HUDEP-2 (cell line): ENCODE measurements around the gene ZNF598.
"Not testable (repeated sequence)": the region's sequence is repeated elsewhere in the genome, so short reads cannot be mapped to it uniquely, and the experiment has no call there.

Experiments used
- DNase-seq, 76 experiments: peaks; one replicate each; lab custom pipeline; 2025; ENCODE audit not compliant: unreplicated experiment in 76 of 76; lab: John Stamatoyannopoulos, UW

ZNF598 gene

DNA sequence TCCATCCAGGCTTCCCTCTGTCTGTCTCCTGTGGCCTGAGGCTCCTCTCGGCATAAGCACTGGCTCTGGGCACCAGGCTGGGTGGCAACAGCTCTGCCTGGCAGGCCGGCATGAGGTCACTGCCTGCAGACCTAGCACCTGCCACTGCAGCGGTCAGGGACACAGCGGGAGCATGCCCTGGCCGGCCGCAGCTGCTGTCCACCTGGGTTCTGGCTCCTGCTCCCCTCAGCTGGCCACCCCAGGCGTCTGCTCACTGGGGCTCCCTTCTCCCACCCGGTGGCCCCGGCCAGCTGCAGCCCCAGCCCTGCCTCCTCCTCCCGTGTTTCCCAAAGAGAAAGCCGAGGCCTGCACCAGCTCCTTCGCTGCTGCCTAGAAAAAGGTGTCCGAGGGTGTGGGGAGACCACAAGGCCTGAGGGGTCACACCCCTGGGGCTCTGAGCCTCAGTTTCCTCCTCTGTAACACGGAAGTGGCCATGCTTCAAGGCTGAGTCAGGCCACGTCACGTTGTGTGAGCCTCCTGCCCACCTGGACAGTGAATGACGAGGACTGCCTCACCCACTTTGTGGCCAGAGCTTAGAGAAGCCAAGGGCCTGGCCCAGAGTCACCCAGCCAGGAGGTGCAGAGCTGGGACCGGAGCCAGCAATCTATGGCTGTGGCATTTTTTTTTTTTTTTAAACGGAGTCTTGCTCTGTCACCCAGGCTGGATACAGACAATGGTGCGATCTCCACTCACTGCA lies 31.3 kb upstream of the ZNF598 start:
- peak in 51 of 76 experiments; percentile 7 to 65 (median 30) for DNase-seq

DNA sequence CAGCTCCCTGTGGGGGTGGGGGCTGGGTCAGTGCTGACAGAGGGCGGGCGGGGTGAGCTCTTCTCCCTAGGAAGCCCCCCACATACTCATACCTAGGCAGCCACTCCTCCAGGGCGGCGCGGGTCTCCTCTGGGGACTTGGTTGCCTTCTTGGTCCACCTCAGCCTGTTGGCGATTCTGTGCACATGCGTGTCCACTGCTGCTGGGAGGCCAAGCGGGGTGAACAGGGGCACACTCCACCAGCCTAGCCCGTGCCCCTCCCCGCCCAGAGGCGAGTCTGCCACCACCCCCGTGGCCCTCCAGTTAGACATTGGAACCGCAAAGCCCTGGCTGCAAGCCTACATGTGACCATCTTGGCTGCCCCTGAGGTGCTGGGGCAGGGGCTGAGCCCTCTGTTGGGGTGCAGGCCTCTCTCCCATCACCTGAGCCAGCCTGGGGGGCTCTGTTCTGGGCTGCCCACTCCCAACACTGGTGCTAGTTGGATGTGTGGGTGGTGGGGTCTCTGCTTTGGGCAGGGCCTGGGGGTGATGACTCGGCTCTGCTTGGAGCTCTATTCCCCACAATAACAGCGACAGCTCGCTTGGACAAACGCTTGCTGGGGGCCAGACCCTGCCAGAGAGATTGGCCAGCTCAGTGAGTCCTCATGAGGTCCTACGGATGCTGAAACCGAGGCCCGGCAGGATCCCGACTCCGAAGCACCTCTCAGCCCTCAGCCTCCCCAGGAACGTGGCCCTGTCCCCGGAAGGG lies 30.6 kb upstream of the ZNF598 start:
- DNase-seq: peak in 1 of 76 experiments; percentile 27

DNA sequence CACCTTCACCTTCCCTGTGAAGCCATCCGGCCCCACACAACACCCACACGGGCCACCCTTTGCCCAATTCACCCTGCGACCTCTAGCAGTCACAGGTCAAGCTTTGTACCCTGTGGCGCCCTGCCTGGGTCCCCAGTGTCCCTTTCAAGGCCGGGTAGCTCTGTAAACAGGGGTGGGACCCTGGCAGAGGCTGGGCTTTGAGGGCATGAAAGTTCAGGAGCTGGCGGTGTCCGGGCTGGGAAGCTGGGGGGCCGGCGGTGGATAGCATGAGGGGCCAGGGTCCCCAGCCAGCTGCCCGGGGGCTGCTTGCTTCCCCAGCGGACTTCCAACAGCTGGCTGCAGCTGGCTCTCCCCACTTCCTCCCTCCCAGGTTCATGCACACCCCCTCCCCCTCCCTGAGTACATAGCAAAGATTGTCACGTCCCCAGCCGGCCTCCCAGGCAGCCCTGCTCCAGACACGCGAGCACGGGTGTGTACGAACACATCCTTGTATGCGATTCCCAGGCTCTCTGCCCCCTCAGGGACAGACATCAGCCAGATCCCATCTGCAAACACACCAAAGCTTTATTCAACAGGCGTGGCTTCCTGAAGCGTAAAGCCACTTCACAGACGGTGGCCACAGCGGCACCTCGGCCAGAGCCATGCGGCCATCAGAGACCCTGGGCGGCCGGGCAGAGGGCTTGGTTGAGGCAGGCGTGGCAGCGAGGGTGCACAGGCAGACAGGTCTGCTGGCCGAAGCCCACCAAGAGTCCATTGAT lies 29.8 kb upstream of the ZNF598 start:
- no peak for DNase-seq

DNA sequence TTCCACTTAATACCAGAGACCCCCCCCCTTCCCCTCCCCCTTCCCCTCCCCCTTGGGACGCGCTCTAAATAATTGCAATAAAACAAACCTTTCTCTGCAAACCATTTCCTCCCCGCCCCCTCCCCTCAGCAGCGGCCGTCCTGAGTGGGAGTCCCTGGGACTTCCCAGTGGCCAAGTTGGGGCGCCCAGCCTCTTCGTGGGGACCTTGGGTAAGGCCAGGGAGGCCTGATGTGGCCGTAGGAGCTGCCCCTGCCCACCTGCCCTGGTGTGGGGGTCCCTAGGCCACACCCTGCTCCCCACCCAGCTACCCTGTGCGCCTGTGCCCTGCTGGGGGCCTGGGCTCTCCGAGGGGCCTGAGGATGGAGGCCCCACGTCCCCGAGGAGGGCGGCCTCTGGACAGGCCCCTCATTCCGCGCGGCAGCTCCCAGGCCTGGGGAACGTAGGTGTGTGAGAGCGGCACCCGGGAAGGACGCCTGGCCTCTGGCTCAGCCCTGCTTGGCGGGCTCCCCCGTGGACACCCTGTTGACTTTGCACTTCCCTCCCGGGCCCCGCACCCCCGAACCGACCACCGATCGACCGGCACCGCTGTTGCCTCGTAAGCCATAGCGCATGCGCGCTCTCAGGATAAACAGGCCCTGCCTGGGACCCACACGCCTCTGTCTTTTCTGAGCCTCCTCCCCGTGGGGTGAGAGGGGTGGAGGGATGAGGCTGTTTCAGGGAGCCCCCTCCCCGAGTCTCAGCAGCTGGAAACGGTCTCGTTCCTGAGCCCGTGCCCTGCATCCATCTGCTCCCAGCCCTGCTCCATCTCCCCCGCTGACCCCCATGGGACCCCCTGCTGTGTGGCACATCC lies 29.0 kb upstream of the ZNF598 start:
- DNase-seq: no peak

DNA sequence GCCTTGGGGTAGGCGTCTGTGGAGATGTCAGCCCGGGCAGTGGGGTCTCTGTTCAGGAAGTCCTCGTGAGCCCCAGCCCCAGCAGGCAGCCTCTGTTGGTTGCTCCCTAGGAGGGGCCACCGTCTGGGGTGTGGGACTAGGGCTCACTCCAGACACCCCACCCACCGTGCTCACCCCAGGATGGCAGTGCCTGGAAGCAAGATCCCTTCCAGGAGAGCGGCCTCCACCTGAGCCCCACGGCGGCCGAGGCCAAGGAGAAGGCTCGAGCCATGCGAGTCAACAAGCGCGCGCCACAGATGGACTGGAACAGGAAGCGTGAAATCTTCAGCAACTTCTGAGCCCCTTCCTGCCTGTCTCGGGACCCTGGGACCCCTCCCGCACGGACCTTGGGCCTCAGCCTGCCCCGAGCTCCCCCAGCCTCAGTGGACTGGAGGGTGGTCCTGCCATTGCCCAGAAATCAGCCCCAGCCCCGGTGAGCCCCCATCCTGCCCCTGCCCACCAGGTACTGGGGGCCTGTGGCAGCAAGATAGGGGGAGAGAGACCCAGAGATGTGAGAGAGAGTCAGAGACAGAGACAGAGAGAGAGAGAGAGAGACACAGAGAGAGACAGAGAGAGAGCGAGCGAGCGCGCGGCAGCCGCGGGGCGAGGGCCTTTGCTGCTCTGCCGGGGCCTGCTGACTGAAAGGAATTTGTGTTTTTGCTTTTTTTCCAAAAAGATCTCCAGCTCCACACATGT lies 28.2 kb upstream of the ZNF598 start:
- no peak for DNase-seq

DNA sequence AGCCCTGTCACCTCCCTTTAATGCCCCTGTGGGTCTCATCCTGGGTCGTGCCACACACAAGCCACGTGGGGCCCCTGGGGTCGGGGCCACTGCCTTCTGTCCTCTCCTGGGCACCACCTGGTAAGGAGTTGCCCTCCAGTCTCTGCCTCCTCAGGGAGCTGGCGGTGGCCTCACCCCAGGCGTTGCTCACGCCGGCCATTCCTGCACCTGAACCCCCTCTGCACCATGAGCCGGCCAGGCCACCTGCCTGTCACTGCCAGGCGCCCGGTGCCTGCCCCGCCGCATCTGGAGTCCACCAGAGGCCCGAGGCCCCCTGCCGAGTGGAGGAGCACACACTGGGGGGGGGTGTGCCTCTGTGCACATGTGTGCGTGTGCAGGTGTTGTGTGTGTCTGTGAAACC lies 27.5 kb upstream of the ZNF598 start:
- no peak for DNase-seq

DNA sequence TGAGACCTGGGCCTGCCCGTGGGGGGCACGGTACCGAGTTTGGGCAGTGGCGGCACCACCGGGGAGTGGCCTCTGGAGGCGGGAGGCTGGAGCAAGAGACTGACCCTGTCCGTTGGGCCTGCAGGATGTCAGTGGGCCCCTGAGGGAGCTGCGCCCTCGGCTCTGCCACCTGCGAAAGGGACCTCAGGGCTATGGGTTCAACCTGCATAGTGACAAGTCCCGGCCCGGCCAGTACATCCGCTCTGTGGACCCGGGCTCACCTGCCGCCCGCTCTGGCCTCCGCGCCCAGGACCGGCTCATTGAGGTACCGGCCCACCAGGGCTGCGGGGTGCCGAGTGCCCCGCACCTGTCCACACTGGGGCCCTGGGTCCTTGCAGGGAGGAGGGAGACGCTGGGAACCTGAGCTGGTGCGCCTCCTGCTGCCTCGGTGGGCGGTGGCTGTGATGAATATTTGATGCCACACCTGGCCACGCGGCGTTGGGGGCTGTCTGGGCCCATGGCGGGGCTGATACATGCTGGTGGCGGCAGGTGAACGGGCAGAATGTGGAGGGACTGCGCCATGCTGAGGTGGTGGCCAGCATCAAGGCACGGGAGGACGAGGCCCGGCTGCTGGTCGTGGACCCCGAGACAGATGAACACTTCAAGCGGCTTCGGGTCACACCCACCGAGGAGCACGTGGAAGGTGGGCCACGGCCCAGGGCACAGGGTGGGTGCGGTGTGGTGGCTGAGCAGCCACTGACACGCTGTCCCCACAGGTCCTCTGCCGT lies 26.8 kb upstream of the ZNF598 start:
- no peak for DNase-seq

DNA sequence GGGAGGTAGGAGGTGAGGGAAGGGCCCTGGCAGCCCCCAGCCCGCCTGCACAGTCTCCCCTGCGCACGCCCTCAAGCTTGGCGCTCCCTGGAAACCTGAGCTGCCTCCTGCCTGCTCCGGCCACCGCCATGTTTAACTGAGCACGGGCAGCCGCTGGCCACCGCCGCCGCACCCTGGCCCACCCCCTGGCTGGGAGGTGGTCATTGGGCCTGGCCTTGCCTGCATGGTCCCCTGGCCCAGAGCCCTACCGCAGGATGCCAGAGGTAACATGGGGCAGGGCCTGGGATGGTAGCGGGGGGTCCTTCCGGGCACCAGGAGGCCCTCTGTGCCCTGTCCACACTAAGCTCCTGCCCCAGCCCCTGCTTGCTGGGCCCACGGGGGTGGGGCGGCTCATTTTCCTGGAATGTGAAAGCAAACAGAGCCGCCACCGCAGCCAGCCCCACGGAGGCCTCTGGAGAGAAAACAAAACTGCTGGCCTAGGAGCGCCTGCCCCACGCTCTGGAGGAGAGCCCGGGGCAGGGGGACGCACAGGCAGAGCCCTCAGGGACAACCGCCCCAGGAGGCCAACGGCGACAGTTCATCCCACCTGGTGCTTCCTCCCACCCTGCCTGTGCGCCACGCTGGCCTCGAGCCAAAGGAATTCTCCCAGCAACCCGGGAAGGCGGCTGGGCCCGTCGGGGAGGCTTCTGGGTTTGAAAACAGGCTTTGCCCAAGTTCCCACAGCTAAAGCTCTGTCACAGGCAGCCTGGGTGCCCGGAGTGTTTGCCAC lies 26.0 kb upstream of the ZNF598 start:
- no peak for DNase-seq

DNA sequence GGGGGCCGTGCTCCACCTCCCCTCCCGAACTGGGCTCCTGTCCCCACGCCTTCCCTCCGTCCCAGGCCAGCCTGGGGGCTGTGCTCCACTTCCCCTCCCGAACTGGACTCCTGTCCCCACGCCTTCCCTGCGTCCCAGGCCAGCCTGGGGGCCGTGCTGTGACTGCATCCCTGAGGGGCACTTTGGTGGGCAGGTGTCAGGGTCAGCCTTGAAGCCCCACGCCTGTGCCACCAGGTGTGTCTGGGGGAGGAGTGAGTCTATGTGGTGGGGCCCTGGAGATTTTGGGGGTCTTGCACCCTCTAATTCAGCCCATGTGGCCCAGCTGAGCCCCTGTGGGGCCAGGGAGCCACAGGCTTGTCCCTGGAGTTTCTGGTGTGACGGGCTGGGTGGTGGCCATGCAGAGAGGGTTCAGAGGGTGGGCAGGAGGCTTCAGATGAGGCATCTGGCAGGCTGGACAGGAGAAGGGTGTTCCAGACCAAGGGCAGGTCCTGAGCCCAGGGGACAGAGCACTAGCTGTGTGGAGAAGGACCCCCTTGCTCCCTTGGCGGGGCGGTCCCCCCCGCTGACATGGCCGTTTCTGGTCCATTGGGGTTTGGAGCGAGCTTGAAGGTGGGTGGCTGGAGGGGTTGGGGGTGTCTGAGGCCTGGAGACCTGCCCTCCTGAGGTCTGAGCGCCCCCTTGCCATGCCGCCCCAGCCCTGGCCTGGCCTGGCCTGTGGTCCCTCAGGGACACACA lies 25.2 kb upstream of the ZNF598 start:
- no peak for DNase-seq

DNA sequence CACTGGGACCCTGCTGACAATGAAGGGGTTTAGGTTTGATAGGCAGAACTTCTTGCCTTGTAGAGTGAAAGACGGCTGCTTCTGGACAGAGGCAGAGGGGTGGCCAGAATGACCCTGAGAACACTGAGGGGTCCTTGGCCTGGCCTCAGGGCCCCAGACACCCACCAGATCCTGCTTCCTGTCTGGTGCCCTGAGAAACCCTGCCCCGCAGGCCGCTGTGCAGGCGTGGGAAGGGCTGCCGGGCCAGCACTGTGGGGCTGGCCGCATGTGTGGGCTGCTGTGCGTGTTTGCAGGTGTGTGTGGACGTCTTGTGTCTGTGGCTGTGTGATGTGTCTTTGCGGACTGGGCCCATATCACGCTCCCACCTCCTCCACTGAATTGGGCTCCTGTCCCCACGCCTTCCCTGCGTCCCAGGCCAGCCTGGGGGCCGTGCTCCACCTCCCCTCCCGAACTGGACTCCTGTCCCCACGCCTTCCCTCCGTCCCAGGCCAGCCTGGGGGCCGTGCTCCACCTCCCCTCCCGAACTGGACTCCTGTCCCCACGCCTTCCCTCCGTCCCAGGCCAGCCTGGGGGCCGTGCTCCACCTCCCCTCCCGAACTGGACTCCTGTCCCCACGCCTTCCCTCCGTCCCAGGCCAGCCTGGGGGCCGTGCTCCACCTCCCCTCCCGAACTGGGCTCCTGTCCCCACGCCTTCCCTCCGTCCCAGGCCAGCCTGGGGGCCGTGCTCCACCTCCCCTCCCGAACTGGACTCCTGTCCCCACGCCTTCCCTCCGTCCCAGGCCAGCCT lies 24.5 kb upstream of the ZNF598 start:
- not testable (repeated sequence) for DNase-seq

DNA sequence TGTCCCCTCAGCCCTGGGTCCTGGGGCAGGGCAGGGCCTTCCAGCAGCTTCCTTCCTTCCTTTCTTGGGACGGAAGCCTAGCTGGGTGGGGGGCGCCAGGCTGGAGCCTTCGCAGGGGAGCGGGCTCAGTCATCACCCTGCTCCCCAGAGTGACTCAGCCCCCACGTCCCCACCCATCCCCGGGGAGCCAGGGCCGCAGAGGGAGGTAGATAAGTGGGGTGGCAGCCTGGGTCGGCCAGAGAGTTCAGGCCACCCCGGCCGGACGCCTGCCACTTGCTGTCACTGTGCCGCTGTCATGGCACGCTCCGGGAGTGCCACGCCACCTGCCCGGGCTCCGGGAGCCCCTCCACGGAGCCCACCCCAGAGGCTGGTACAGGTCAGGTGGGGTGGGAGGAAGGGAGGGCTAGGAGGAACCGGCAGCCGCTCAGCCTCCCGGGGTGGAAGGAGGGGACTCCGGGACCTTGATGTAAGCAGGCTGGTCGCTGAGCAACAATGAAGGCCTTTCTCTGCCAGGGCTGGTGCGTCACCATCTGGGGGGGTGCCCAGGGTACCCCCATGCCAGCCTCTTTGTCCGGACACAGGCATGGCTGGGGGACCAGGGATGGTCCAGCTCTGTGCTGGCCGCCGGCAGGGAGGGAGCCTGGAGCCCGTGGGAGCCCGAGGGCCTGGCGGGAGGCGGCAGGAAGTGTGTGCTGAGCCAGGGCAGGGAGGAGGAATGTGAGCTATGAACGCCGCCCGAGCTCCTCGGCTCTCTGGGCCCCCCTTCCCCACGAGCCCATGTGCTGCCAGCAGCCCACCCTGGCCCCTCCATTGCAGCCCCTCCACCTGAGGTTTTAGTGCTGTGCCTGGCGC lies 23.7 kb upstream of the ZNF598 start:
- no peak for DNase-seq

DNA sequence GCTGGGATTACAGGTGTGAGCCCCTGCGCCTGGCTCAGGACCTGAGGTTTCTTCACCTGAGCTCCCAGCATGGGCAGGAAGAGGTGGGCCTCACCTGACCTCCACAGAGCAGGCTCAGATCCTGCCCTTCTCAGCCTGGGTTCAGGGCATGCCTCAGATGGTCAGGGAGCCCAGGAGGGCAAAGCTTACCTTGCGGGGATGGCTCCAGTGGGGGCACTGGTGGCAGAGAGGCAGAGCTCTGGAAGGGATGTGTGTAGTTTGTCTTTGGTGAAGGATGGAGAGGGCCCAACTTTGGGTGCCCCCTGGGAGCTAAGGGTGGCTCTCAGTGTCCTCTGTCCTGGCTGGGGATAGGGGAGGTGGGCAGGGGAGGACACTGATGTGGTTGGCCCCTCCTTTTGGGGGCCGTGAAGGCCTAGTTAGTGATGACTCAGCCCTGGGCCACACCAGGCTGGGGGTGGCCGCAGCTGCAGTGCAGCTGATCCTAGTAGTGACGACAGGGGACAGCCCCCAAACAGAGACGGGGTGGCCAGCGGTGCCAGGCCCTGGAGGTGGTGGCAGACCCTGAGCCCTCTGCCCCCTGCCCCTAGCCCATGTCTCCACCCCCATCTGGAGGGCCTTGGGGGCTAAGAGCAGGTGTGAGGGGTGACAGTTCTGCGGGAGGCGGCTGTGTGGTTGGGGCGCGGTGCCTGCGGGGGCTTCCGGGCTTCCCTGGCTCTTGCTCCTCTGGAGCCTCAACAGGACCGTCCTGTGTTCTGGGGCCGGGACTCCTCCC lies 22.9 kb upstream of the ZNF598 start:
- no peak for DNase-seq

DNA sequence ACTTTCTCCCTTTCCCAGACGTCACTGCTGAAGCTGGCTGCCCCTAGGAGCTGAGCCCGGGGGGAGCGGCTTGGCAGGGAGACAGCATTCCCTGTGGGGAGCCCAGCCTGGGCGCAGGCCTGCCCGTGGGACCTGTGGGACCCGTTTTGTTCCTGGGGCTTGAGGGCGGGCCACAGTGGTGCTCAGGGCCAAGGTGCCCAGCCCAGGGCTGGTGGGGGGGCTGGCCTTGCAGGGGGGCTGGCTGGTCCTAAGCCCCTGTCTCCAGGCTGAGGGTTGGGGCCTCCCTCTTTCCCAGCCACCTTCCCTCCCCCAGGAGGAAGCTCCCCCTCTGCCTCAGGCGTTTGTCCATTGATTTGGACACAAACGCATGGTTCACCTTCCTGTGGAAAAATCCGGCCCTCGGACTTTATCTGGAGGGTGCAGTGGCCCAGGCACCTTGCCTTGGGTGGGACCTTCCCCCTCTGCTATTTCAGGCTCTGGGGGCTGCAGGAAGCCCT lies 21.5 kb upstream of the ZNF598 start:
- no peak for DNase-seq

DNA sequence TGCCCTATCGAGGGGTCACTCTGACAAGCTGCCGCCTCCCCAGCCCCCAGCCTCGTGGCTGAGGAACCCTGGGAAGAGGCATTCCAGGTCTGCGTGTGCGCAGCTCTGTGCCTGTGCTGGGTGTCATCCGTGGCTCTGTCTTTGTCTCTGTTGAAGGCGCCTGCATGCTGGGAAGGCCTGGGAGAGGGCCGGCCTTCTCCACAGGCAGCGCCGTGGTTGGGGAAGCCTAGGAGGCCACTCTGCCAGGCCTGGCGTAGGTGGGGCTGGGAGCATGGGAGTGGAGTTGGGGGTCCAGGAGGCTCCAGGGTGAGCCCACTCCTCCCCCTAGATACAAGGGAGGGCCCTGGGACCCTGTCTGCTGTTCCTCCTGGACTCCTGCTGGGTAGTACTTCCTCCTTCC lies 20.4 kb upstream of the ZNF598 start:
- no peak for DNase-seq

DNA sequence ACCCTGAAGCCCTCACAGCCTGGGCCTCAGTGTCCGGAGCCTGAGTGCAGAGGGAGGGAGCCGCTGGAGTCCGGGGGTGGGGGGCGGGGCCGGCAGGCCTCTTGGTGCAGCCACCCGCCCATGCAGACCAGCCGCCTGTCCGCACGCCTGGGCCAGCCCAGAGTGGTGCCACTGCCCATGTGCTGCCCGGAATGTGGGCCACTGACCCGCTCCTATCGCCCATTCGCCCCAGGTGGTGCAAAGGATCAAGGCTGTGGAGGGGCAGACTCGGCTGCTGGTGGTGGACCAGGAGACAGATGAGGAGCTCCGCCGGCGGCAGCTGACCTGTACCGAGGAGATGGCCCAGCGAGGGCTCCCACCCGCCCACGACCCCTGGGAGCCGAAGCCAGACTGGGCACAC lies 19.7 kb upstream of the ZNF598 start:
- no peak for DNase-seq
